Superior temporal gyrus (tissue), 1 donor: Measurements from ENCODE around the gene GLRX5.

Experiments
- DNase-seq: peaks from one replicate; pipeline ENCODE4 v3.0.0-alpha.2; 2016; ENCODE audit errors: extremely low spot score

The GLRX5 gene

GRCh38 chr14:95536036-95536593 lies 1.3 kb downstream of the GLRX5 start:
- DNase-seq: no peak

DNA sequence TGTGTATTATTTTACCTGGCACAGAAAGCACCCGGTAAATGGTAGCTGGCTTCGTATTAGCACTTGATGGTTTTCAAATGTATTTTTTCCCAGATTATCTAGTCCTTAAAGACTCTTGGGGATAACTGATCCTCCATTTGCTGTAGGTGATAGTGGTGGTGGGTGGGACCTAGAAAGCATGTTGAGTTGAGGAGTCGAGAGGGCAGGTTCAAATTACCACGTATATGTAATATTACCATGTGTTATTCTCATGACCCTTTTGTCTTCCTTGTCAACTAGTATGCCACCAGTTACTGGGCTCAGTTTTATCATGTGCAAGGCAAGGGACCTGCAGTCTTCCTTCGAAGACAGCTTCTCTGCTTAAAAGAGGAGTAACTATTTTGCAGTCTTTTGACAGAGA lies 1.8 kb downstream of the GLRX5 start:
- no peak for DNase-seq

DNA sequence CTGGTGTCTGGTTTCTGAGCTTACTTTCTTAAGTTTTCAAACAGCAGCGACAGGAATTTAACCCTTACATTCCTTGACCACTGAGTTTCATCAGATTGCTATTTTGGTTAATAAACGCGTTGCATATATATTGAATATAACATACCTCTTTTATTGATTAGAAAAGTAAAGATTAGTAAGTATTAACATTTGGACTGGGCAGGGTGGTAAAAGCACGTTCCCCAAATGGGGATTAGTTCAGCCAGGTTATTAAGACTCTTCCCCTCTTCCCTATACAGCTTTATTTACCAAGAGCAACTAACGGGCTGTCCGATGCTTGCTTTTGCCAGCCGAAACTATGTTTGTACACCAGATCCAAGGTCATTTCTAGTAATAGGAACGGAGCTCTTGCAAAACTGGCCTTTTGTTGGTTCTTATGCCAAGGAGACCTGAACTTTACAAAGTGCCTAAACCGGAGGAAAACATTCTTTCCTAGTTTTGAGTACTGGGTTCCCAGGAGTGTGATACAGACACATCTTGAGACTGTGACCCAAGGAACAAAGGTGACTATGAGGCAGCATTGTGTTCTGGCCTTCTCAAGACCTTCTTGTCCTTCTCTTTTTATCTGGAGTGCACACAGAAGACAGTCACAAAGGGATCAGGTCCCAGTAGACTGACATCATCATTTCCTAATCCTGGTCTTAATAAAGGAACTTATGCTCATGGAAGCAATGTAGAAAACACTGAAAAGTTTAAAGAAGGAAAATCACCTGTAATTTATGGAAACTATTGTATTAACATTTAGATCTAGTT lies 2.6 kb downstream of the GLRX5 start:
- no peak for DNase-seq

DNA sequence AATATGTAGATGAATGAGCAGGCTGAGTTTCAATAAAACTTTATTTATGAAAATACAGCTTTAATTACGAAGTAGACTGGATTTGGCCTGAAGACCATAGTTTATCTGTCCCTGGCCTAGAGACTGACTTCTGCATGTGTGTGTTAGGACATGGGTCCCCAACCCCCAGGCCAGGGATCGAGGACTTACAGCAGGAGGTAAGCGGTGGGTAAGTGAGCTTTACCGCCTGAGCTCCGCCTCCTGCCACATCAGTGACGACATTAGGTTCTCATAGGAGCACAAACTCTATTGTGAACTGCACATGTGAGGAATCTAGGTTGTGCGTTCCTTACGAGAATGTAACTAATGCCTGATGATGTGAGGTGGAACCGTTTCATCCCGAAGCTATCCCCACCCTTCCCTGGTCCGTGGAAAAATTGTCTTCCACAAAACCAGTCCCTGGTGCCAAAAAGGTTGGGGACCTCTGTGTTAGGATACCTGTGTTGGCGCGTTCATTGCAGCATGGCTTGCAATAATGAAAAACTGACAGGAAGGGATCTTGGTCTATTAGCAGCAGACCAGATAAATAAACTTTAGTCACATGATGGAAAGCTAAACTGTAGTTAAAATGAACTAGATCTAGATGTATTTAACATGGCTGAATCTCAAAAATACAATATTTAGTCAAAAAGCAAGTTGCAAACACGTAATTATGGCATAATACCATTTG lies 4.1 kb downstream of the GLRX5 start:
- no peak for DNase-seq

- no peak for DNase-seq
Observed at GRCh38 chr14:95540236-95540855, 5.5 kb downstream of the GLRX5 start.

- no peak for DNase-seq
Observed at GRCh38 chr14:95541346-95541745, 6.5 kb downstream of the GLRX5 start.

DNA sequence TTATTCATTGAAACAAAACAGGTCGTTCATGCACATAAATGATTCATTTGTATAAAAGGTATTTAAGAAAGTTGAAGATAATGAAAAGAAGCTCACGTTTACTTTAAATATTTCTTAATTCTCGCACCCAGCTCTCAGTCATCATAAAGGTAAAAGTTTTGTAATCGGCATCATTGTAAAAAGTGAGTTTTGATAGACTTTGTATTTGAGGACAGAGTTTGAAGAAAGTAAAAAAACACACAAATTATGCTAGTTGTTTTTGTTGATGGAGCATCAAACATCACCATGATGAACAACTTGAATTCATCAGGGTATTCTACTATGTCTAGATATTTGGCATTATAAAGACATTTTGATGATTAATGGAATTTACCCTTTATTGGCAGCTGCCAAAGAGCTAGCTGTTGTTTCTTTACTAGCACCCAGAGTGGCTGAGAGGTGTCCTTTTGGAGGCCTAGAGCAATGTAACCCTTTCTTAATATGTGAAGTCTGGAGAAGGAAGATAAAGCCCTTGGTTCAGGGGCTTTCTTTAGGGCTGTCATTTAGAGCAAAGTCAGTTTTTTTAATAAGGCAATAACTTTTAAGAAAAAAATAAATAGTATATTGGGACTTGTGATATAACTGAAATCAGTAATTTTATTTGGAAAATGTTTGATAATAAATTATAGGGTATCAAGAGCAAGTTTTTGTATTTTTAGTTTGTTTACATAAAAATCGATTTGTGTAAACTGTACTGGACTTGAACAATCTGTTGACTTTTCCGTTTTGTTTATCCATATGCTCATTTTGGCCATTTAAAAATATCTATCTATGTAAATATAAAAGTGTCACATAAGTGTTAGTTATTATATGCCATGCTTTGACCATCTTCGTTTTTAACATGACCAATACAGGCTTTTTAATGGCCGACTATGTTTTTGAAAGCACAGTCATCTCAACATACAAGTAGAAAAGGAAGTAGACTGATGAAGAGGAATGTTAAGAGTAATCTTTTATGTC lies 7.4 kb downstream of the GLRX5 start:
- no peak for DNase-seq

DNA sequence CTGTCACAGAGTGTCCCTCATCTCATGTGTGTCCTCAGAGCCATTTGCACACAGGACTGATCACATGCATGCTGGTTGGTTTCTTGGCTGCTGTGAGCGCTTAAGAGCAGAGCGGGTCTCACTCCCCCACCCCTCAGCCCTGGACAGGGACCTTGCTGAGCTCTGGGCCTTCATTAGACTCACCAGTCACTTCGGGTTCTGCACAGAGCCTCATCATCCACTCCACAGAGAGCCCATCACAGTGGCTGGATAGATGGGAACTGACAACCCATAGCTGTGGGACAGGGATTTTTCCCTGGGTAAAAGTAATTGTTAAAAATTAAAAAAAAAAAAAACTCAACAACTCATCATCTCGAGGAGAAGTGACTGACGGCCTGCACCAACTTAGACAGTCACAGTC lies 8.2 kb downstream of the GLRX5 start:
- DNase-seq: no peak

- DNase-seq: no peak
Observed at GRCh38 chr14:95544588-95544987, 9.7 kb downstream of the GLRX5 start.

- peak; percentile 44 for DNase-seq
Observed at GRCh38 chr14:95545515-95546168, 10.8 kb downstream of the GLRX5 start.

- no peak for DNase-seq
Observed at GRCh38 chr14:95547272-95547625, 12.4 kb downstream of the GLRX5 start.

- no peak for DNase-seq
Observed at GRCh38 chr14:95547626-95548327, 12.9 kb downstream of the GLRX5 start.

DNA sequence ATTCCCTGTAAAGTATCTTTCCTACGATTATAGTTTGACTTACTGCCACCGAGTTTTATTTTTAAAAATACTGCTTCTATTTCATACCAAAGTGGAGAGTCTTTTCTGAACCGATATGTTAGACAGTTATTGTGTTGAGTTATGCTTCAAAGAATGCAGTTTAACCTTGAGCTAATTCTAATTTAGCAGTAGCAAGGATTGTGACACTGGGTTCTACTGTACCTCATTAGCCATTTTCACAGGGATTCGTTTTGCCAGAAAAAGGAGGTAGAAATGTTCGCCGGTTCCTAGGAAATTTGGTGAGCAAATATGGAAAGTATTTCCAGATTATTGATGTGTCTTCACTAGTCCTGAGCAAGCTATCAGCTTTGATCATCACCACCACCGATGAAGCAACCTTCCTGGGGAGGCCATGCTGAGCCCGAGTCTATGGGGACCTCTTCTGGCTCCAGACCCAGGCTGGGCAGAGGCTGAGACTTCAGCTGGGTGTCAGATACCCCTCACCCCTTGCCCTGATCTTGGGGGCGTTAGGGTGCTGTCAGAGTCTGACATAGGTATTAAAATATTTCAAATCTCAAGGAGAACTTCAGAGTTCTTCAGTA lies 13.6 kb downstream of the GLRX5 start:
- no peak for DNase-seq

DNA sequence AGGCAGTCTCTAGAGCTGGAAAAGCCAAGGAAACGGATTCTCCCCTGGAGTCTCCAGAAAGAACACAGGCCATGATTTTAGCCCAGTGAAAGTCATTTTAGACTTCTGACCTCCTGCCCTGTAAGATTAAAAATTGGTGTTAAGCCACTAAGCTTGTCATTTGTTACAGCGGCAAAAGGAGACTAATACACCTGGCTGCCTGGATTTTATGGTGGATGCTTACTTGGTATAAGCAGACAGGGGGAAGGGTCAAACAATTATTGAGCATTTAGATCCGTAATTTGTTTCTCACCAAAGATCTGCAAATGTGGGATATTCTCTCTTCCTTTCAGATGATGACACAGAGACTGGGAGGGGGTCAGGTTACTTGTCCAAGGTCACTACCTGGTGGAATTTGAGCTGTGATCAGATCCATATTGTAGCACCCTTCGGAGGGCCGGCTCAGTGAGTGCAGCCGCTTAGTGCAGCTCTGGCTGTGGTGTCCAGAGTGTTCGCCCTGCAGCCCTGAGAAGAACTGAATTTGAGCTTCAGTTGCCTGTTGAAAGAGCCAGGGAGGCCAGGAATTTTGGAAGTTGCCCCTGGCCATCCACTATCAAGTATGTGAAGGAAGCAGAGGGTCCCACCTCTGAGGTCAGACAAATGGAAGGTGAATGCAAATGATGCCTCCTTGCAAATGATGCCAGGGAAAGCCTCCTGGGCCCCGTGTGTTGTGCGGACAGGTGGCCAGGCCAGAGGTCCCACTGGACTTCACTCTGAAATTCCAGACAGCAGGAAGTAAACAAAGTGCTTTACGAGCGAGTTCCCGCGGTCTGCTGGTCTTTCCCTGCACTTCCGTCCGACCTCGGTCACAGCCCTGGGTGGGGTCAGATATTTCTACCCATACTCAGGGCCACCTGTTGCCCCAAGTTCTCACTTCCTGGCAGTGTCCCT lies 15.1 kb downstream of the GLRX5 start:
- no peak for DNase-seq

- no peak for DNase-seq
Observed at GRCh38 chr14:95551435-95551834, 16.6 kb downstream of the GLRX5 start.

- no peak for DNase-seq
Observed at GRCh38 chr14:95553141-95553540, 18.3 kb downstream of the GLRX5 start.

- DNase-seq: no peak
Observed at GRCh38 chr14:95555053-95555452, 20.2 kb downstream of the GLRX5 start.

DNA sequence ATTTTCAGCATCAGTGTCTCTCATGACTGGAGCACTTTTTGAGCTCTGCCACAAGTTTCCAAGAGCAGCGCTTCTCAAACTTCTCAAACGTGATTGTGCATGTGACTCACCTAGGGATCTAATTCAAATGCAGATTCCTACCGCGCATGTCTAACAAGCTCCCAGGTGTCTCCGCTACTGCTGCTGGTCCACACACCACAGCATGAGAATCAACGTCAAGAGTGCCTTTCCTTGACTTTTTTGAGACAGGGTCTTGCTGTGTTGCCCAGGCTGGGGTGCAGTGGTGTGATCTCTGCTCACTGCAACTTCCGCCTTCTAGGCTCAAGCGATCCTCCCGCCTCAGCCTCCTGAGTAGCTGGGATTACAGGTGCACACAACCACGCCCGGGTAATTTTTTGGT lies 22.4 kb downstream of the GLRX5 start:
- no peak for DNase-seq

- no peak for DNase-seq
Observed at GRCh38 chr14:95557832-95558231, 23.0 kb downstream of the GLRX5 start.
